ENCODE results near the gene CDCP2.

Gene CDCP2

DNA sequence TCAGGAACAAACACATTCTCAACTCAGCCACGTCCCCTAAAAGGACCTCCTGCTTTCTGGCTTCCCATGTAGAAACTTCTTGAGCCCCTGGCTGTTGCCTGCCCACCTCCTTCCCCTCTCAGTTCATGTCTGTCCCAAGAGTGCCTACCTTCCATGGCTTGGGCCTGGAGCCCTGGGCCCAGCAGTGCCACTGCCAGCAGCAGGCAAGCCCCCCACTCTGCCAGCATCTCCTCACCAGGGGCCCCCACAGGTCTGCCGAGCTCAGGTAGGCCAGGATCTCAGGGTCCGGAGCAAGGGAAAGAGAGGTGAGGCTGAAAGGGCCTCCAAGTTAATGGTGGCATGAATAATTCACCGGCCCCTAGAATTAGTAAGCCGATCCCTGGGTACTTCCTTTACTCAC, at the start of gene CDCP2:
TSS of gene CDCP2 (minus strand) at position 305 of the 400 bp plus-strand sequence. CDS start at position 227, 78 bp downstream.
- no peak for DNase-seq

DNA sequence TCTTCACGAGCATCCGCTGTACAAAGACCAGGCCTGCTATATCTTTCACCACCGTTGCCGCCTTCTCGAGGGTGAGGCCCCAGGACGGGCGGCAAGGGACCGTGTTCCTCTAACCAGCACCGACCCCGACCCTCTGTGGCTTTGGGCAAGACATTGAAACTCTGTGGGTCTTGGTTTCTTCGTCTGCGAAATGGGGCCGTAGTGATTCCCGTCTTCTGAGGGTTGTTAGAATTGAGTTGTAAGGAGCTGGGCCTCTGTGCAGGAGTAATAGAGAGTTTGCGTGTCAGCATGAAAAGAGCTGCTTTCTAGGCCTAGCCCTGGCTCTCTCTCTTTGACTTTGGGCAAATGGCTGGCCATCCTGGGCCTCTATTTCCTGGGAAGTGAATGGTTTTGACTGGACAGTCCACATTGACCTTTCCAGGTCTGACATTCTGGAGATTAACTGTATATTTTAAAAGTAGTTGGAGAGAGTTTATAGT, 47.8 kb upstream of the CDCP2 start:
- DNase-seq: no peak

DNA sequence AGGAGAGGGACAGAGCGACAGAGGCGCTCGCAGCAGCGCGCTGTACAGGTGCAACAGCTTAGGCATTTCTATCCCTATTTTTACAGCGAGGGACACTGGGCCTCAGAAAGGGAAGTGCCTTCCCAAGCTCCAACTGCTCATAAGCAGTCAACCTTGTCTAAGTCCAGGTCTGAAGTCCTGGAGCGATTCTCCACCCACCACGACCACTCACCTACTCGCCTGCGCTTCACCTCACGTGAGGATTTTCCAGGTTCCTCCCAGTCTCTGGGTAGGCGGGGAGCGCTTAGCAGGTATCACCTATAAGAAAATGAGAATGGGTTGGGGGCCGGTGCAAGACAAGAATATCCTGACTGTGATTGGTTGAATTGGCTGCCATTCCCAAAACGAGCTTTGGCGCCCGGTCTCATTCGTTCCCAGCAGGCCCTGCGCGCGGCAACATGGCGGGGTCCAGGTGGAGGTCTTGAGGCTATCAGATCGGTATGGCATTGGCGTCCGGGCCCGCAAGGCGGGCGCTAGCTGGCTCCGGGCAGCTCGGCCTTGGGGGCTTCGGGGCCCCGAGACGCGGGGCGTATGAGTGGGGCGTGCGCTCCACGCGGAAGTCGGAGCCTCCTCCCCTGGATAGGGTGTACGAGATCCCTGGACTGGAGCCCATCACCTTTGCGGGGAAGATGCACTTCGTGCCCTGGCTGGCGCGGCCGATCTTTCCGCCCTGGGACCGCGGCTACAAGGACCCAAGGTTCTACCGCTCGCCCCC, 47.1 kb upstream of the CDCP2 start, which contains the start of the genes CYB5RL and MRPL37:
TSS of gene CYB5RL (minus strand) at position 266 of the 754 bp plus-strand sequence. CDS start 4,414 bp downstream, outside the sequence.
TSS of gene MRPL37 (plus strand) at position 403 of the 754 bp plus-strand sequence. CDS start at position 480, 77 bp downstream.
- peak; percentile 96 to 98 (median 98) for DNase-seq

DNA sequence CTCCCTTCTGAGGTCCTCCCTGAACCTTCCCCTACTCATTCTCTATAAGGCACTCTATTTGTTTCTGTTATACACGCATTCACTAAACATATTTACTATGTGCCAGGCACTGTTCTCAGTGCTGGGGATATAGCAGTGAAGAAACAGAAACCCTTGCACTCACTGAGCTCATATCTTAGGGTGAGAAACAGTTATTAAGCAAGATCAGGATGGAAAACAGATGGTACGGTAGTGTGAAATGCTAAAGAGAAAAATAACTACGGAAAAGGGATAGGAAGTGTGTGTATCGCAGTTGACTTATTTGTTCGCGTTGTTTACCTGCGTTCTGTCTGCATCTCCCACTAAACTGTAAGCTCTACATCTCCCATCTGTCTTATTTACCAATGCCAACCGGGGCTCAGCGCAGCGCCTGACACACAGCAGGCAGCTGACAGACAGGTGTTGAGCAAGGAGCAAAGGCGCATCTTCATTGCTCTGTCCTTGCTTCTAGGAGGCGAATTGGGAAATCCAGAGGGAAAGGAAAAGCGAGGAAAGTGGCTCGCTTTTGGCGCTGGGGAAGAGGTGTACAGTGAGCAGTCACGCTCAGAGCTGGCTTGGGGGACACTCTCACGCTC, 46.5 kb upstream of the CDCP2 start:
- peak in 1 of 3 experiments; percentile 50 for DNase-seq

DNA sequence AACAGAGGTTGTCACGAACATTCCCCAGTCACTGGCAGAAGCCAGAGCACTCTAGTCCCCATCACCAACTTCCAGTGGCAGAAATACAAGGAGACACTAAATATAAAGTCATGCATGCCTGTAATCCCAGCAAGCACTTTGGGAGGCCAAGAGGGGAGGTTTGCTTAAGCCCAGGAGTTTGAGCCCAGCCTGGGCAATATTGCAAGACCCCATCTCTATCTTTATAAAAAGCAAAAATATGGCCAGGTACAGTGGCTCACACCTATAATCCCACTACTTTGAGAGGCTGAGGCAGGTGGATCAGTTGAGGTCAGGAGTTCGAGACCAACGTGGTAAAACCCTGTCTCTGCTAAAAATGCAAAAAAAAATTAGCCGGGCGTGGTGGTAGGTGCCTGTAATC, 40.7 kb upstream of the CDCP2 start:
- no peak for DNase-seq

DNA sequence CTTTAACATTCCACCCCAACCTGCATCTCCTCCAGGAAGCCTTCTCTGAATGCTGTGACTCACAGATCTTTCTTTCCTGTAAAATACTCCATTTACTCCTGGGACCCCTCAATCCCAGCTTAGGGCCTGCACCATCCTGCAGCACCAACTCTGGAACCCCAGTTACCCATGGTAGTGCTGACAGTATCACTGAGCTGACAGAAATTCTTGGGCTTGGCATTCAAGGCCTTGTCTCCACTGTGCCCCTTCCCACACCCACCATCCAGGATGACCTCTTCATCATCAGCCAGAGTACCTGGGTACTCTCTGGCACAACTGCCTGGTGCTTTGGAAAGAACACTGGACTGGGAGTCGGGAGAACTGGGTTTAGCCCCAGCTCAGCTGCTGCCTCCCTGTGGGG, 38.7 kb upstream of the CDCP2 start:
- no peak for DNase-seq

DNA sequence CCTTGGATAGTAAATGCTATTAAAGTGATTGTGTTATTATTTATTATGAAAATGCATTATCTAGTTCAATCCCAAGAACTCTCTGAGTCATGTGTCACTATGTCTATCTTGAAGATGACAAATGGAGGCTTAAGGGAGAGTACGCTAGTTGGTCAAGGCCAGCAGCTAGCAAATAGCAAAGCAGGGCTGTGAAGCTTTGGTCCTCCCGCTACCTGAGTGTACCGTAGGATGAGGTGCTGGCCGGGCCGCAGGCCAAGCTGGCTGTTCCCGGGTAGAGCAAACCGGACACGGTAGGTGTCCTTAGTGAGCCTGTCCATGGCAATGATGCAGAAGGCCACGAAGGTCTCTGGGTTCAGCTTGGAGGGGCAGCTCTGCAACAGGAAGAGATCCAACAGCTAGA, 37.7 kb upstream of the CDCP2 start:
- DNase-seq: no peak

DNA sequence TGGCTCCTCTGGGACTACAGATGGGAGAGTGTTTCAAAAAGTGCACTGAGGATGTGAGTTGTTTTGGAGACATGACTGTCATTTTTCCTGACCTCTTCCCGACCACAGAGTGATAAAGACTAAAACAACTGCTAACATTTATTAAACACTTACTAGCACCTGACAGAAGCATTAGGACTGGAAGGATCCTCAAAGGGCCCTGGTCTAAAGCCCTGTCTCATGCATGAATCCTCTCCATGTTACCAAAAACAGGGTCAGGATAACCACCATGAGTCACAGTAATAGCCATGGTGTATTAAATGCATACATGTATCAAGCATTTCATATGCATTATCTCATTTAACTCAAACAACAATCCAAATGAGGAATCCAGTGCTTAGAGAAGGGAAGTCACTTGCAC, 35.5 kb upstream of the CDCP2 start:
- DNase-seq: no peak

DNA sequence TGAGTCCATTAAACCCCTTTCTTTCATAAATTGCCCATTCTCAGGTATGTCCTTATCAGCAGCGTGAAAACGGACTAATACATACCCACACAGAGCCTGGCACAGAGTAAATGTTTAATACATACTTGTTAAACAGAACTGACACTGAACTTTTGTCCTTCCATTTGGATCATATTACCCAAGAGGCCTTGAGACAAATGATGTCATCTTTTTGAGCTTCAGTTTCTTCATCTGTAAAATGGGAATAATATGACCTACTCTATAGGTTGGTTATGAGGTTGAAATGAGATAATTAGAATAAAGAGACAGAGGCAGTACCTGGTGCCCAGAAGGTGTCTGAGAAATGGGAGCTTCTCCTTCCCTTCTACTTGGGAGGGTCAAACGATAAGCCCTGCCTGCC, 33.3 kb upstream of the CDCP2 start:
- DNase-seq: no peak

DNA sequence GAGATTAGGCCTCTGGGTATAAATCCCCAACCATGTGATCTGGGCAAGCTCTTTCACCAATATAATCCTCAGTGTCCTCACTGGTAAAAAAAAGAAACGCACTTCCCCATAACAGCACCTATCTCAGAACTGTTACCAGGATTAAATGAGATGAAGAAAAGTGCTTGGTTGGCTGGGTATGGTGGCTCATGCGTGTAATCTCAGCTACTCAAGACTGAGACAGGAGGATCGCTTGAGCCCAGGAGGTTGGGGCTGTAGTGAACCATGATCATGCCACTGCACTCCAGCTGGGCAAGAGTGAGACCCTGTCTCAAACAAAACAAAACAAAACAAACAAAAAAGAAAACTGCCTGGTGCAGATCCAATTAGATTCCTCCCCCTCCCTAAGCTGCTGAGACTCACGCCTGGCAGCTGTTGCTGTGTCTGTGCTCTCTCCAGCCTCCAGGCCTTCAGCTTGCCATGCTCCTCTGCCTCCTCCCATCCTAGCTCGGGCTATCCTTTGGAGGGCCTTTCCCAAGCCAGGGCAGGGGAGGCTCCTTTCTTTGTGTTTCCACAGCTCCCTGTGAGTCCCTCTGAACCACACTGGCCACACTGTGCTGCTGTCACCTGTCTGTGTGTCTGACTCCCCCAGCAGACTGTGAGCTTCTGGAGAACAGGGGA, 28.0 kb upstream of the CDCP2 start:
- DNase-seq: no peak

DNA sequence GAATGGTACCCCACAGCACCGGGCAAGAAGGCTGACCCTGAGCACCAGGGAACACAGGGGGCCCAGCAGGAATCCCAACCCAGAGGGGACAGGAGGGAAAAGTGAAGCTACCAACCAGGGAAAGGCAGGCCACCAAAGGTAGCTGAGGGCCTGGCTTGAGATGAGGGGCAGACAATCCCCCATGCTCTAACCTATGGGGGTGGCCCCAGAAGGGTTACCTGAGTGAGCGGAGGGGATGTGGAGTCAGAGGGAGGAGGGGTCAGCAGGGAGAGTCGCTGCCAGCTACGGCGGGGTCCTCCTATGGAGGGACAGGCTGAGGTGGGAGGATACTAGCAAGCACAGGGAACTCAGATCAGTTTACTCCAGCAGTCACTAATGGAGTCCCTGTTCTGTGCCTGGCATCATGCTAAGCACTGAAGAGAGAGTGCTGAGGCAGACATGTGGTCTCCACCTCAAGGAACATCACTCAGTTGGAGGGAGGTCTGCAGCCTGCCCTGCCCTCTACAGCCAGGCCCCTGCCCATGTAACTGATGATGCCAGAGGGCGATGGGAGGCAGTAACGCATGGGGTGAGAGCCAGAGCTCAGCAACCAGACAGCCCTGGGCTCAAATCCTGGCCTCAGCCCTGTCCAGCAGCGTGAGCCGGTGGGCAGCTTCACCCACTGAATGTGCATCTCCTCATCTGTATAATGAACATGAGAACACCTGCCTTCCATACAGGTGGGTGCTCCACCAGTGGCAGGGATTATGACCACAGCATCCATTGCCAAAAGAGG, 25.7 kb upstream of the CDCP2 start:
- DNase-seq: no peak

DNA sequence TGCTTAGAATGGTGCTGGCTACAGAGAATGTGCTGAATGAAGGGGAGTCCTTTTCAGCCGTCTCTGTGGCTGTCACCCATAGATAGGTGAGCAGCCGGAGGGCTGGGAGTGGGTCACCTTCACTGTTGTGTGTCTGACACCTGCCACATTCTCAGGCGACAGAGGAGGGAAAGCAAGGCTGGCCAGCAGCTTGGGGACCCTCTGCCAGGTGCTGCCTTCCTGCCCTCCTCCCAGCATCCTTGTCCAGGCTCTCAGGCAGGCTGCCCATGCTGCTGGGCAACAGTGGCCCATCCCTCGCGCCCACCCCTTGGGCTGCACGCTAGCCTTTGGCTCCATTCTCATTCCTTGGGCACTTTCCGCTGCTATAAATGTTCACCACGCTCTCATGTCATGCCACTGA, 24.9 kb upstream of the CDCP2 start:
- DNase-seq: no peak

DNA sequence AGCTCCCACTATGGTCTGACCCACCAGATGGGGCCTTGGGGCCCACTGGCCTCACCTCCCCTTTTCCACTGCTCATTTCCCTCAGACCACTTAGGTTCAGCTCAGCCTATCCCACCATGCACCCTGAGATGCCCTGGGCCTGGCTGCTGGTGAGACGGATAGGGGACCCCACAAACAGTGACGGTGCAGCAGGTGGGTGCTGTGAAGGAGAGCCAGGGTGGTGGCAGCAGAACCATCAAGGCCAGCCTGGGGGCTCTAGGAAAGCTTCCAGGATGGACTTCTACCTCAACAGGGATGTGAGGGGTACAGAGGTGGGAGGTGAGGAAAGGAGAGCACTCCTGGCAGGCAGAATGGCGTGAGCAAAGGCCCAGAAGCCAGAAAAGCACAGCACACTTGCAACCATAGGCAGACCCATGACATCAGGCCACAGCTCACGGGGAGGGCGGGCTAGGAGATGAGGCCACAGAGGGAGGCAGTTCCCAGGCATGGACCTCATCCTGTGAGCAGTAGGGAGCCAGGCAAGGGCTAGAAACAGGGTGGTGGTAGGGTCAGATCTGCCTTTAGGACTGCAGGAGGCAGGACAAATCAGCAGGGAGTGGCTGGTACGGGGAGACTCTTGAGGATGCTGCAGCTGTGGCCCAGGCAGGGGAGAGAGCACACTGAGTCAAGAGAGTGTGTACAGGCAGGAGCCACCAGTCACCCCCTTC, 24.0 kb upstream of the CDCP2 start:
- DNase-seq: no peak

DNA sequence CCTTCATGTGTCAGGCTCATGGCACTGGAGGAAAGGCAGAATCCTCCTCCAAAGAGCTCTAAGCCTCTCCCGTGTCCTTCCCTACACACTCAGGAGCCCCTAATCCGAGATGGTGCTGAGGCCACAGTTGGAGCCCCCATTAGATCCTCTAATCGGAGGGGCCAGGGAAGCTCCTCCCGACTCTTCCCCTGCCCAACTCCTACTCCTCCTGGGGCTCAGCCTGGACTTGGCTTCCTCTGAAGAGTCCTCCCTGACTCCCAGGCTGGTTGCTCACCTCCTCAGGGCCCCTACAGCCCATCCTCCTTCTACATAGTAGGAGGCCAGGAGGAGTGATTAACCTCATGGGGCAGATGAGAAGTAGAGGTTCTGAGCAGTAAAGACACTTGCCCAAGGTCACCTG, 21.3 kb upstream of the CDCP2 start:
- no peak for DNase-seq

DNA sequence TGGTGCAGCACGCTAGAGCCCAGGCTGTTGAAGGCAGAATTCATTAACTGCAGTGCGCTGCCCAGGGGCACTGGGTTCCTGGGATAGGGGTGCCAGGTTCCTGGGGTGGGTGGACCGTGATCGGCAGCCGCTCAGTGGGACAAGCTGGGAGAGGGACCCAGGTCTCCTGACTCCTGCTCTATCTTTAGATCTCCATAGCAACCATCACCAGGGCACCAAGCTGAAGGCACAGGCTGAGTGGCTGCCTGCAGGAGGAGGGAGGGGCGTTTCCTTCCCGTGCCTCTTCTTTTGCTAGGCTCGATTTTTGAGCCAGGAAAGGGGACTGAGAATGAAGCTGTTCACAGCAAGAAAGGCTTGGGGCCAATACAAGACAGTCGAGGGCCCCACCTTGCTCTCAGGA, 20.9 kb upstream of the CDCP2 start:
- DNase-seq: peak in 2 of 3 experiments; percentile 5 to 6

DNA sequence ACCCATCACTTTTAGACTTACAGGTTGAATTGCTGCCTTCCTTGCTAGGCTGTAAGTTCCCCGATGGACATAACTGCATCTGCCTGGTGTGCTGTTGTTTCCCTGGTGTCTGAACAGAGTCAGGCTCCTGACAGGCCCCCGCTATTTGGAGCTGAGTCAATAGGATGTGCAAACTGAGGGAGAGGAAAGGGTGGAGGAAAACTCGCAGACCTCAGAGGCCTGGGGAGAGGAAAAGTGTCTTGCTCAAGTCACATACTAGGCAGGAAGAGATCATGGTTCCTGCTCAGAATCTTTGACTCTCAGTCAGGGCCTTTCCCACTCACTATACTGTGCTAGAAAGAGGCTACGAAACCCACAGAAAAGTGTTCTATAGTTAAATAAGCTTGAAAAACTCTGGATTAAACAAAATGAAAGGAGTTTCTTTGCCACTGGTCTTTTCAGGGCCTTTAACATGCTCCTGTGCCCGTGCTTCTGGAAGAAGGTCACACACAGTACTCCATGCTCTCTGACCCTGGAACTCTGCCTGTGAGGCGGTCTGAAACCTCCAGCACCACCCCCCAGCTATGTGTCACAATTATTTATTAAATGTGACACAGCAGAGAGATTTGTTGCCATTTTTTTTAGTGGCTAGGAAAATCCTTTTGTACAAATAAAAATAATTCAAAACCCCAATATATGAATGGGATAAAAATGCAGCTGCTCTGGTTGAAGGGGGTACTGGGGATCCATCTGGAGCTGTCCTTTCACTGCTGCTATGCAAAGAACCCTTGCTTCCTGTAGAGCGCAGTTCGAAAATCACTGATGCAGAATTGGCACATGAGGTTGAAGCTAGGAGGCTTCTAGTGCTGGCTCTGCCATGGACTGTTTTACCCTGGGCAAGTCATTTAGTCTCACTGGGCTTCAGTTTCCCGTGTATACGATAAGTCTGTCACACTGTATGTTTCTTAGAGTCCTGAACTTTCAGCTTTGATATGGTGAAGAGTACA, 20.1 kb upstream of the CDCP2 start:
- DNase-seq: no peak

DNA sequence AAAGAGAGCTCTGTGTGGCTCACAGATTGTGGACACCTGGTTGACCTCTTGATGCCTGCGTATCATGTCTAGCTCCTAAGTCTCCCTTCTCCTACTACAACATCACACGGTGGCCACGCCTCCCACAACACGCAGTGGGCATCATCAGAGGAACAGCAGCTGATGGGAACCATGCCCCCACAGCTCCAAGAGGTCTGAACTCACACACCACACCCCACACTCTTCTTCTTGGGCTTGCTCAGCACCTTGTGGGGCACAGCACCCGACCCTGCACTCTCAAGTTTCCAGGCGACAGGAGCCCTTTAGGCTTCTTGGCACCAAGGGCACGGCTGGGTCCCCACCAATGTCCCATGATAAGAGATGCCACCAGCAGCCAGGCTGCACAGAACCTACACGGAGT, 18.8 kb upstream of the CDCP2 start:
- DNase-seq: no peak

DNA sequence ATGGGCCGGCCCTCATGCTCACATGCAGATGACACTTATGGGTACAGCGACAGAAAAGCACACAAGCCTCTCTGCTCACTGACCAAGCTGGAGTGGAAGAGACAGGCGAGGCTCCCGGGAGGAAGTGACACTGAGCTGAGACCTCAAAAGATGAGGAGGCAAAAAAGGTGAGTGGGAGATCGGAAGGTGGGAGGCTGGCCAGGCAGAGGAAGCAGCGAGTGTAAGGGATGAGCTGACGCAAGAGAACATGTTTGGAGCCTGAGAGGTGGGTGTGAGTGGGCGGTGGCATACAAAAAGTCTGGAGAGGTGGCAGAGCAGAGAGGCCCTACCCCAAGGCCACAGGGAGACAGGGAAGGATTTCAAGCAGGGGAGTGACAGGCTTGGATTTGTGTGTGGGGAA, 18.2 kb upstream of the CDCP2 start:
- no peak for DNase-seq

DNA sequence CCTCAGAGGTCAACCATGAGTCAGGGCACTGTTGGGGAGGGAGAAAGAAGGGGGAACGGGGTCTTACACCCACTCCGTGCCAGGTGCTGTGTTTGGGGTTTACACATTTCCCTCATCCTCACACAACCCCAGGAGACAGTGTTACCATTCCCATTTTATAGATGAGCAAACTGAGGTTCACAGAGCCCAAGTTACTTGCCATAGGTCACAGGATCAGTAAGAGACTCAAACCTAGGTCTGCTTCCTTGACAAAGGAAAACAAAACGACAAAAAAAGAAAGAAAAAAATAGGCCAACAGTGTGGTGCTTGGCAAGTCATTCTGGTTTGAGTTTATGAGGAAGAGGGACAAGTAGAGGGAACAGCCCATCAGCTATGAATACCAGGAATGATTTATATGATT, 16.3 kb upstream of the CDCP2 start:
- DNase-seq: no peak

DNA sequence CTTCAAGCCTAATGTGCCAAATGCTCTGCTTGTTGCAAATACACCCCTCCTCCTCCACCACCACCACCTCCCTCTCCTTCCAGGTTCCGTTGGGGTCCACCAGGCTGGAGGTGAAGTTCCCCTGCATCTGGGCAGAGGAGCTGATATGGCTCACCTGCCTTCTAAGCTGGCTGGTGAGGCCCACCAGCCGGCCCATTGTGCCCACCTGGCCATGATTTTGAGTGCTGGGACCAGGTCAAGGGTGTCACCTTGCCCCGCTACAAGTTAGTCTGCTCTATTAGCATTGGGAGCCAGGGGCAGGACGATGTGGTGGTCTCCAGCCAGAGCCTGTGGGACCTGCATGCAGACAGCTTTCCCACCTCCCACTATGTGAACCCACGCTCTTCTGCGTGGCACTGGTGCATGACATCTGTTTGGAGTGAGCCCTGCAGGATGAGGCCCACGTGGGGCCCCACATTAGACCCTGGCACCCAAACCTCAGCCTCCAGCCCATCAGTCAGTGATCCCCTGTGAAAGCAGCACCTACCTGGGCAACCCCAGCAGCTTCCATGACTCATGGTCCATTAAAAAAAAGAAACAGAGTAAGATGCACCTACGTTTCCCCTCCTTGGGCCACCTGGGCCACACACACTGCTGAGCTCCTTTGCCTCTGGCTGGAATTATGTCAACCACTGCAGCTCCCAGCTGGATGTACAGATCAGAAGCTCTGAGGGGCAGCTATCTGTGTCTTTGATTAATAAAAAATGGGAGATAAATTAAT, 15.6 kb upstream of the CDCP2 start:
- no peak for DNase-seq

All from NCI-H1417 (cell line).